HepG2 (cell line): ENCODE data around the gene PRSS38. TPM values are rescaled to one million over a fixed set of nuclear protein-coding genes. Genes with fewer than 3 reads are reported as not detected.

Experiments used
- MAFG ChIP-seq: sonication (generic); formaldehyde crosslinking; IDR thresholded peaks from 2 replicates; pipeline ENCODE4 v1.5.1; 2020; ENCODE audit warnings: mild to moderate bottlenecking, missing genetic modification reagents
- MYNN ChIP-seq: sonication (generic); formaldehyde crosslinking; IDR thresholded peaks from 2 replicates; pipeline ENCODE4 v1.4.0; 2020; ENCODE audit warnings: mild to moderate bottlenecking, low read depth, missing genetic modification reagents
- NFYC ChIP-seq: IDR thresholded peaks from 2 replicates; pipeline ENCODE4 v1.6.1; 2016; ENCODE audit warnings: missing genetic modification reagents, missing compliant biosample characterization
- POLR2AphosphoS2 ChIP-seq: IDR thresholded peaks from 2 replicates; pipeline ENCODE4 v1.6.1; 2011; ENCODE audit warnings: low read depth, low read length, improper control_type of control experiment
- ZNF17 ChIP-seq: sonication (generic); formaldehyde crosslinking; IDR thresholded peaks from 2 replicates; pipeline ENCODE4 v1.5.0; 2020; ENCODE audit warnings: mild to moderate bottlenecking, missing genetic modification reagents
- polyA plus RNA-seq, 8 experiments: library from polyadenylated mRNA; depleted of rRNA in 3 of 8; stranded (reverse) in 7 of 8; unstranded in 1 of 8; fragments of >200 nt; fragmentation: Illumina TruSeq in 4 of 8; extraction: Trizol in 4 of 8; gene quantifications; 2 replicates each; pipeline versions ENCODE4 v1.2.1 to v1.2.3, GENCODE V29; 2011 to 2016; ENCODE audit warnings: low read depth in 4 of 8, missing spikeins in 1 of 8, mixed read lengths in 1 of 8; ENCODE audit not compliant: insufficient read depth in 1 of 8
- total RNA-seq, 5 experiments: library from RNA; depleted of rRNA; stranded (reverse); fragments of >200 nt; fragmentation: Illumina TruSeq; extraction: Trizol; gene quantifications; 2 replicates each; pipeline ENCODE4 v1.2.3, GENCODE V29; 2016; ENCODE audit warnings: low read depth in 1 of 5
- TF ChIP-seq, protein P1 (sequence below): sonication (generic); formaldehyde crosslinking; IDR thresholded peaks from 2 replicates; pipeline ENCODE4 v1.4.0; 2020; ENCODE audit warnings: missing genetic modification reagents
- TF ChIP-seq, protein P2 (sequence below): IDR thresholded peaks from 2 replicates; pipeline ENCODE4 v1.6.1; 2016; ENCODE audit warnings: low read depth, missing genetic modification reagents, missing compliant biosample characterization

The PRSS38 gene
- total and polyA plus RNA-seq, 2 of the 13 experiments (the other 11 are each of a cell fraction or from before 2014, with no cell fraction given) = not detected

DNA sequence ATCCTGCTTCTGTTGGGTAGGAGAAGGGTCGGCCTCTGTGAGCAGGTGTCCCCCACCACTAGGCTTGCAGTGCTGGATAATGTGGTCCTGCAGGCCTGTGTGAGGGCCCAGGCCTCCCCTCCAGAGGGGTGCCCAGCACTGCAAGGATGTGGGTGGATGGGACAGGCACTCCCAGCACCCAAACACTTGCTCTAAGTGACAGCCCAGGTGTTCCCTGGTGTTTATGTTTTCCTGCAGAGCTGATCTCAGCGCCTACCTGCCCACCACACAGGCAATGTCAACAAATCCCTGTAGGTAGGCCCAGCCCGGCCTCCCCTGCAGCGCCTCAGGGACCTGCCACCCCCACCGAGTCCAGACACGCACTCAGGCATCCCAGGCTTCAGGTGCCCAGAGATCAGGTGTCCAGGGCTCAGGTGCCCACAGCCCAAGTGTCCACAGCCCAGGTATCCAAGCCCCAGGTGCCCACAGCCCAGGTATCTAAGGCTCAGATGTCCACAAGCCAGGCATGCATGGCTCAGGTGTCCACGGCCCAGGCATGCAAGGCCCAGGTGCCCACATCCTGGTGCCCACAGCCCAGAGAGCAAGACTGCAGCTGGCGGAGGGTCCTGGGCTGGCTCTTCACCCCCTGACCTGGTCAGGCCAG, 73.0 kb downstream of the PRSS38 start (continued):
- TF ChIP-seq, protein P1, sequence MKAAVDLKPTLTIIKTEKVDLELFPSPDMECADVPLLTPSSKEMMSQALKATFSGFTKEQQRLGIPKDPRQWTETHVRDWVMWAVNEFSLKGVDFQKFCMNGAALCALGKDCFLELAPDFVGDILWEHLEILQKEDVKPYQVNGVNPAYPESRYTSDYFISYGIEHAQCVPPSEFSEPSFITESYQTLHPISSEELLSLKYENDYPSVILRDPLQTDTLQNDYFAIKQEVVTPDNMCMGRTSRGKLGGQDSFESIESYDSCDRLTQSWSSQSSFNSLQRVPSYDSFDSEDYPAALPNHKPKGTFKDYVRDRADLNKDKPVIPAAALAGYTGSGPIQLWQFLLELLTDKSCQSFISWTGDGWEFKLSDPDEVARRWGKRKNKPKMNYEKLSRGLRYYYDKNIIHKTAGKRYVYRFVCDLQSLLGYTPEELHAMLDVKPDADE = no peak
- TF ChIP-seq POLR2AphosphoS2 (no peak), MYNN (CRISPR knock-in tag) (no peak), MAFG (CRISPR knock-in tag) (no peak), ZNF17 (no peak), NFYC (CRISPR knock-in tag) (no peak)
- TF ChIP-seq, protein P2, sequence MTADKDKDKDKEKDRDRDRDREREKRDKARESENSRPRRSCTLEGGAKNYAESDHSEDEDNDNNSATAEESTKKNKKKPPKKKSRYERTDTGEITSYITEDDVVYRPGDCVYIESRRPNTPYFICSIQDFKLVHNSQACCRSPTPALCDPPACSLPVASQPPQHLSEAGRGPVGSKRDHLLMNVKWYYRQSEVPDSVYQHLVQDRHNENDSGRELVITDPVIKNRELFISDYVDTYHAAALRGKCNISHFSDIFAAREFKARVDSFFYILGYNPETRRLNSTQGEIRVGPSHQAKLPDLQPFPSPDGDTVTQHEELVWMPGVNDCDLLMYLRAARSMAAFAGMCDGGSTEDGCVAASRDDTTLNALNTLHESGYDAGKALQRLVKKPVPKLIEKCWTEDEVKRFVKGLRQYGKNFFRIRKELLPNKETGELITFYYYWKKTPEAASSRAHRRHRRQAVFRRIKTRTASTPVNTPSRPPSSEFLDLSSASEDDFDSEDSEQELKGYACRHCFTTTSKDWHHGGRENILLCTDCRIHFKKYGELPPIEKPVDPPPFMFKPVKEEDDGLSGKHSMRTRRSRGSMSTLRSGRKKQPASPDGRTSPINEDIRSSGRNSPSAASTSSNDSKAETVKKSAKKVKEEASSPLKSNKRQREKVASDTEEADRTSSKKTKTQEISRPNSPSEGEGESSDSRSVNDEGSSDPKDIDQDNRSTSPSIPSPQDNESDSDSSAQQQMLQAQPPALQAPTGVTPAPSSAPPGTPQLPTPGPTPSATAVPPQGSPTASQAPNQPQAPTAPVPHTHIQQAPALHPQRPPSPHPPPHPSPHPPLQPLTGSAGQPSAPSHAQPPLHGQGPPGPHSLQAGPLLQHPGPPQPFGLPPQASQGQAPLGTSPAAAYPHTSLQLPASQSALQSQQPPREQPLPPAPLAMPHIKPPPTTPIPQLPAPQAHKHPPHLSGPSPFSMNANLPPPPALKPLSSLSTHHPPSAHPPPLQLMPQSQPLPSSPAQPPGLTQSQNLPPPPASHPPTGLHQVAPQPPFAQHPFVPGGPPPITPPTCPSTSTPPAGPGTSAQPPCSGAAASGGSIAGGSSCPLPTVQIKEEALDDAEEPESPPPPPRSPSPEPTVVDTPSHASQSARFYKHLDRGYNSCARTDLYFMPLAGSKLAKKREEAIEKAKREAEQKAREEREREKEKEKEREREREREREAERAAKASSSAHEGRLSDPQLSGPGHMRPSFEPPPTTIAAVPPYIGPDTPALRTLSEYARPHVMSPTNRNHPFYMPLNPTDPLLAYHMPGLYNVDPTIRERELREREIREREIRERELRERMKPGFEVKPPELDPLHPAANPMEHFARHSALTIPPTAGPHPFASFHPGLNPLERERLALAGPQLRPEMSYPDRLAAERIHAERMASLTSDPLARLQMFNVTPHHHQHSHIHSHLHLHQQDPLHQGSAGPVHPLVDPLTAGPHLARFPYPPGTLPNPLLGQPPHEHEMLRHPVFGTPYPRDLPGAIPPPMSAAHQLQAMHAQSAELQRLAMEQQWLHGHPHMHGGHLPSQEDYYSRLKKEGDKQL (CRISPR knock-in tag) = no peak
